ENCODE measurements around the gene NEDD1.

- no peak for TF ChIP-seq EZH2phosphoT487 (IDR thresholded peaks at IDR 0.05; ENCODE audit: insufficient read depth, low read depth)
- TF ChIP-seq EZH2 (IDR thresholded peaks at IDR 0.05; ENCODE audit: insufficient read depth, poor library complexity, severe bottlenecking): no peak
Observed at GRCh38 chr12:96902076-96902475, 5.0 kb upstream of the NEDD1 start.
